ENCODE data around the gene SLC24A4.
A peak's percentile ranks its signal among the peaks of the same experiment; 100 is the strongest.

The SLC24A4 gene

GRCh38 chr14:92323011-92323915 is at the start of gene SLC24A4:
TSS of gene SLC24A4 (plus strand) at chr14:92323165. CDS start at chr14:92323831, 666 bp downstream.
- TF ChIP-seq ZNF274 (IDR thresholded peaks at IDR 0.05; ENCODE audit: low read depth, low read length): no peak
- peak within 1 kb of the TSS; percentile 28; the same call in 1 of the 2 replicates for H3K4me3 ChIP-seq (ENCODE audit: low read length)

GRCh38 chr14:92273166-92273565 is 49.8 kb upstream of the SLC24A4 start:
- no peak for TF ChIP-seq ZNF274 (IDR thresholded peaks at IDR 0.05; ENCODE audit: low read depth, low read length)
- no peak overlapping the region for H3K4me3 ChIP-seq (ENCODE audit: low read length)

GRCh38 chr14:92274055-92274454 is 48.9 kb upstream of the SLC24A4 start:
- no peak overlapping the region for H3K4me3 ChIP-seq (ENCODE audit: low read length)
- no peak for TF ChIP-seq ZNF274 (IDR thresholded peaks at IDR 0.05; ENCODE audit: low read depth, low read length)

GRCh38 chr14:92276074-92276473 is 46.9 kb upstream of the SLC24A4 start:
- H3K4me3 ChIP-seq (ENCODE audit: low read length): no peak overlapping the region
- TF ChIP-seq ZNF274 (IDR thresholded peaks at IDR 0.05; ENCODE audit: low read depth, low read length): no peak

- H3K4me3 ChIP-seq (ENCODE audit: low read length): no peak overlapping the region
- no peak for TF ChIP-seq ZNF274 (IDR thresholded peaks at IDR 0.05; ENCODE audit: low read depth, low read length)
These were observed 45.9 kb upstream of the SLC24A4 start for GRCh38 chr14:92277031-92277430.

- no peak overlapping the region for H3K4me3 ChIP-seq (ENCODE audit: low read length)
- no peak for TF ChIP-seq ZNF274 (IDR thresholded peaks at IDR 0.05; ENCODE audit: low read depth, low read length)
These were observed 42.3 kb upstream of the SLC24A4 start for GRCh38 chr14:92280554-92281262.

GRCh38 chr14:92282669-92283068 is 40.3 kb upstream of the SLC24A4 start:
- no peak overlapping the region for H3K4me3 ChIP-seq (ENCODE audit: low read length)
- TF ChIP-seq ZNF274 (IDR thresholded peaks at IDR 0.05; ENCODE audit: low read depth, low read length): no peak

GRCh38 chr14:92285311-92285710 is 37.7 kb upstream of the SLC24A4 start:
- no peak overlapping the region for H3K4me3 ChIP-seq (ENCODE audit: low read length)
- no peak for TF ChIP-seq ZNF274 (IDR thresholded peaks at IDR 0.05; ENCODE audit: low read depth, low read length)

- no peak overlapping the region for H3K4me3 ChIP-seq (ENCODE audit: low read length)
- TF ChIP-seq ZNF274 (IDR thresholded peaks at IDR 0.05; ENCODE audit: low read depth, low read length): no peak
These were observed 35.0 kb upstream of the SLC24A4 start for GRCh38 chr14:92287987-92288386.

- H3K4me3 ChIP-seq (ENCODE audit: low read length): no peak overlapping the region
- no peak for TF ChIP-seq ZNF274 (IDR thresholded peaks at IDR 0.05; ENCODE audit: low read depth, low read length)
These were observed 33.8 kb upstream of the SLC24A4 start for GRCh38 chr14:92288994-92289660.

- TF ChIP-seq ZNF274 (IDR thresholded peaks at IDR 0.05; ENCODE audit: low read depth, low read length): no peak
- no peak overlapping the region for H3K4me3 ChIP-seq (ENCODE audit: low read length)
These were observed 30.3 kb upstream of the SLC24A4 start for GRCh38 chr14:92292673-92293072.

GRCh38 chr14:92294506-92294905 is 28.5 kb upstream of the SLC24A4 start:
- no peak for TF ChIP-seq ZNF274 (IDR thresholded peaks at IDR 0.05; ENCODE audit: low read depth, low read length)
- no peak overlapping the region for H3K4me3 ChIP-seq (ENCODE audit: low read length)

GRCh38 chr14:92297818-92298595 is 25.0 kb upstream of the SLC24A4 start:
- TF ChIP-seq ZNF274 (IDR thresholded peaks at IDR 0.05; ENCODE audit: low read depth, low read length): no peak

GRCh38 chr14:92302481-92302880 is 20.5 kb upstream of the SLC24A4 start:
- TF ChIP-seq ZNF274 (IDR thresholded peaks at IDR 0.05; ENCODE audit: low read depth, low read length): no peak
- no peak overlapping the region for H3K4me3 ChIP-seq (ENCODE audit: low read length)

More at GRCh38 chr14:92297818-92298595, 25.0 kb upstream of the SLC24A4 start:
- H3K4me3 ChIP-seq (ENCODE audit: low read length): no peak overlapping the region
